ENCODE data around the gene TPGS1. TPM values are rescaled to one million over a fixed set of nuclear protein-coding genes. Genes with fewer than 3 reads are reported as not detected.

The TPGS1 gene
- total RNA-seq, 2 experiments from 2014 or later, result 6.4 to 8.4 TPM

DNA sequence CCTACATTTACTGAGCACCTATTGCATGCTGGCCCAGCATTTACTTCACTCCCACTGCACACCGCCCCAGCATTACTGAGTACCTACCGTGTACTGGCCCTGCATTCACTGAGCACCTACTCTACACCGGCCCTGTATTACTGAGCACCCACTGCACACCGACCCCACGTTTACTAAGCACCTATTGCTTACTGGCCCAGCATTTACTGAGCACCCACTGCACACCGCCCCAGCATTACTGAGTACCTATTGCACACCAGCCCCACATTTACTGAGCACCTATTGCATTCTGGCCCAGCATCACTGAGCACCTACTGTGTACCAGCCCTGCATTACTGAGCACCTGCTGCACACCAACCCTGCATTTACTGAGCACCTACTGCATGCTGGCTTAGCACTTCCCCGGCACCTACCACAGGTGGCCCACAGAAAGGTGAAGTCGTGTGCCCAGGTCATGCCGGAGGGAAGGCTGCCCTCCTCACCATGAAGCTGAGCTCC, 6.9 kb downstream of the TPGS1 start:
- H3K4me1 Mint-ChIP-seq, result peaks cover 26% of the 10 kb centered on the region
- H3K9me3 Mint-ChIP-seq (ENCODE audit: low read depth), result no peaks in the 10 kb centered on the region
- no peak for ATAC-seq
- no peaks in the 10 kb centered on the region for H3K27me3 Mint-ChIP-seq
- H3K4me3 Mint-ChIP-seq, result no peak overlapping the region
- intact Hi-C loops (cut with DNase I, micrococcal nuclease), result no loop called here
- ChIA-PET CTCF (no interaction called here), POLR2A (no interaction called here)
- H3K27ac Mint-ChIP-seq, result no peak overlapping the region
- DNase-seq, result no peak
- peaks cover 3% of the 10 kb centered on the region for H3K36me3 Mint-ChIP-seq (ENCODE audit: low read depth)

DNA sequence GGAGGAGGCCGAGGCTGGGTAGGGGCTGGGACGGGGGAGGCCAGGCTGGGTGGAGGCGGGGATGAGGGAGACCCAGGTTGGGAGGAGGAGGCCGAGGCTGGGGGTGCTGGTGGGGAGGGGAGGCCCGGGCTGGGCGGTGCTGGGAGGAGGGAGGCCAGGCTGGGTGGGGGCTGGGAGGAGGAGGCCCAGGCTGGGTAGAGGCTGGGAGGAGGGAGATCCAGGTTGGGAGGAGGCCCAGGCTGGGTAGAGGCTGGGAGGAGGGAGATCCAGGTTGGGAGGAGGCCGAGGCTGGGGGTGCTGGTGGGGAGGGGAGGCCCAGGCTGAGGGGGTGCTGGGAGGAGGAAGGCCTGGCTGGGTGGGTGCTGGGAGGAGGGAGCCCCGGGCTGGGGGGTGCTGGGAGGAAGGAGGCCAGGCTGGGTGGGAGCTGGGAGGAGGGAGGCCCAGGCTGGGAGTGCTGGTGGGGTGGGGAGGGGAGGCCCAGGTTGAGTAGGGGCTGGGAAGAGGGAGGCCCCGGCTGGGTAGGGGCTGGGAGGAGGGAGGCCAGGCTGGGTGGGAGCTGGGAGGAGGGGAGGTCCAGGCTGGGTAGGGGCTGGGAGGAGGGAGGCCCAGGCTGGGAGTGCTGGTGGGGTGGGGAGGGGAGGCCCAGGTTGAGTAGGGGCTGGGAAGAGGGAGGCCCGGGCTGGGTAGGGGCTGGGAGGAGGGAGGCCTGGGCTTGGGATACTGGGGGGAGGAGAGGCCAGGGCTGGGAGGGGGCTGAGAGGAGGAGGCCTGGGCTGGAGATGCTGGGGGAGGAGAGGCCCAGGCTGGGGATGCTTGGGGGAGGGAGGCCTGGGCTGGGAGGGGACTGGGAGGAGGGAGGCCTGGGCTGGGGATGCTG, 10.7 kb downstream of the TPGS1 start:
- ATAC-seq, result peak; percentile 6
- no peaks in the 10 kb centered on the region for H3K9me3 Mint-ChIP-seq (ENCODE audit: low read depth)
- CTCF ChIA-PET, result interaction anchor here (1.1 kb wide), 1 partner anchor 11 kb away, joined by 3 read pairs; no protein-coding TSS in a partner anchor

DNA sequence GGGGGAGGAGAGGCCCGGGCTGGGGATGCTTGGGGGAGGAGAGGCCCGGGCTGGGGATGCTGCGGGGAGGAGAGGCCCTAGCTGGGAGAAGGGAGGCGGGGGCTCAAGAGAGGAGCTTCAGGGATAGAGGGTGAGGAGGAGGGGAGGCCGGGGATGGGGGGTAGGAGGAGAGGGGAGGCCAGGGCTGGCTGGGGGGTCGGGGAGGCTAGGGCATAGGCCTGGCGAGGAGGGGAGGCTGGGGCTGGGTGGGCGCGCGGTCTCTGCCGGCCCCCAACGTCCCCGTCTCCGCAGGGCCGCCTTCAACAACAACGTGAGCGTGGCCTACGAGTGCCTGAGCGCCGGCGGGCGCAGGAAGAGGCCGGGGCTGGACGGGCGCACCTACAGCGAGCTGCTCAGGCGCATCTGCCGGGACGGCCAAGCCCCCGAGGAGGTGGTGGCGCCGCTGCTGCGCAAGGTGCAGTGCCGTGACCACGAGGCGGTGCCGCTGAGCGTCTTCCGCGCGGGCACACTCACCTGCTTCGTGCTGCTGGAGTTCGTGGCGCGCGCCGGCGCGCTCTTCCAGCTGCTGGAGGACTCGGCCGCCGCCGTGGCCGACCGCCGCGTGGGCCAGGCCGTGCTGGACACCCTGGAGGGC, 11.4 kb downstream of the TPGS1 start:
- H3K27ac Mint-ChIP-seq, result no peak overlapping the region
- H3K27me3 Mint-ChIP-seq, result no peaks in the 10 kb centered on the region
- H3K4me3 Mint-ChIP-seq, result no peak overlapping the region
- ChIA-PET CTCF (interaction anchor here (1.1 kb wide), 1 partner anchor 12 kb away, joined by 3 read pairs; no protein-coding TSS in a partner anchor), POLR2A (no interaction called here)
- no peaks in the 10 kb centered on the region for H3K36me3 Mint-ChIP-seq (ENCODE audit: low read depth)
- no peaks in the 10 kb centered on the region for H3K9me3 Mint-ChIP-seq (ENCODE audit: low read depth)
- intact Hi-C loops (cut with DNase I, micrococcal nuclease), result no loop called here
- ATAC-seq (peak; percentile 63), DNase-seq (peak; percentile 67)
- H3K4me1 Mint-ChIP-seq, result peaks cover 4% of the 10 kb centered on the region

More for the DNA sequence above, 10.7 kb downstream of the TPGS1 start:
- Mint-ChIP-seq H3K27me3 (no peaks in the 10 kb centered on the region), H3K36me3 (ENCODE audit: low read depth) (no peaks in the 10 kb centered on the region), H3K27ac (no peak overlapping the region), H3K4me3 (no peak overlapping the region), H3K4me1 (peaks cover 4% of the 10 kb centered on the region)
- intact Hi-C loops (cut with DNase I, micrococcal nuclease), result no loop called here
- POLR2A ChIA-PET, result no interaction called here
- no peak for DNase-seq

DNA sequence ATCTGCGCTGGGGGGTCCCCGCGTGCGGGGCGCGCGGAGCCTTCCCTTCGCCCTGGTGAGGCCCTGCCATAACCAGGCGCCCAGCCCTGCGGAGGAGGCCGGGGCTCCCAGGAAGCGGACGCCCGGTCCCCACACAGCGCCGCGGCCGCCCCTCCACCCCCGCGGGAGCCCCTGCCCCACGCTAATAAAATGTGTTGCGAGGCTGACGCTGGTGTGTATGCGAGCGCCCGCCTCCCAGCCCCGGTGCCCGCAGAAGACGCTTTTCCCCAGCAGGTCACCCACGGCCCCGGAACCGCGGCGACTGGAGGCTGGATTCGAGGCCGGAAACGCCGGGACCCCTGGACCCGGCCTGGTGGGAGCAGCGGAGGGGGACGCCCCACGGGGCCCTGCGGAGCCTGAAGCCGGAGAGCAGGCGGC, 12.2 kb downstream of the TPGS1 start:
- CTCF ChIA-PET, result no interaction called here
- no peaks in the 10 kb centered on the region for H3K9me3 Mint-ChIP-seq (ENCODE audit: low read depth)
- intact Hi-C loops (cut with DNase I, micrococcal nuclease), result no loop called here
- H3K4me3 Mint-ChIP-seq, result no peak overlapping the region
- no peaks in the 10 kb centered on the region for H3K36me3 Mint-ChIP-seq (ENCODE audit: low read depth)
- ATAC-seq, result no peak
- peaks cover 4% of the 10 kb centered on the region for H3K4me1 Mint-ChIP-seq
- no peaks in the 10 kb centered on the region for H3K27me3 Mint-ChIP-seq
- POLR2A ChIA-PET, result no interaction called here
- DNase-seq, result no peak
- H3K27ac Mint-ChIP-seq, result no peak overlapping the region

DNA sequence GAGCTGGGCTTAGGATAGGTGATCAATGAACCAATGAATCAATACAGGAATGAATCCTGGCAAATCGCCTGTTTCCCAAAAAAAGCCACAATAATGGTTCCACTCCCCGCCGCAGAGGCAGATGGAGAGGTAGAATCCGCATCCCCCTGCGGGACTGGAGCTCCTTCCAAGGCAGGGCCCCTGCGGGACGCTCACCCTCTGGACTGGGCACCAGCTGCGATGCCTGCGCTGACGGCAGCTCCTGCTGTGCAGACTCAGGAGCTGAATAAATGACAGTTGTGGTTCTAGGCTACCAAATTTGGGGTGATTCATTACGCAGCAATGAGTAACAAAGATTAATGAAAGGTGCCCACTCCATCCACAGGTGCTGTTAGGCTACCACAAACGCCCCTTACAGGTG, 15.4 kb downstream of the TPGS1 start:
- POLR2A ChIA-PET, result no interaction called here
- Mint-ChIP-seq H3K27me3 (peaks cover 1% of the 10 kb centered on the region), H3K36me3 (ENCODE audit: low read depth) (no peaks in the 10 kb centered on the region), H3K4me1 (no peaks in the 10 kb centered on the region), H3K4me3 (no peak overlapping the region), H3K9me3 (ENCODE audit: low read depth) (no peaks in the 10 kb centered on the region), H3K27ac (no peak overlapping the region)
- CTCF ChIA-PET, result interaction anchor here (2.1 kb wide), 1 partner anchor 12 kb away, joined by 12 read pairs; no protein-coding TSS in a partner anchor
- DNase-seq (no peak), ATAC-seq (no peak)
- intact Hi-C loops (cut with DNase I, micrococcal nuclease), result no loop called here

DNA sequence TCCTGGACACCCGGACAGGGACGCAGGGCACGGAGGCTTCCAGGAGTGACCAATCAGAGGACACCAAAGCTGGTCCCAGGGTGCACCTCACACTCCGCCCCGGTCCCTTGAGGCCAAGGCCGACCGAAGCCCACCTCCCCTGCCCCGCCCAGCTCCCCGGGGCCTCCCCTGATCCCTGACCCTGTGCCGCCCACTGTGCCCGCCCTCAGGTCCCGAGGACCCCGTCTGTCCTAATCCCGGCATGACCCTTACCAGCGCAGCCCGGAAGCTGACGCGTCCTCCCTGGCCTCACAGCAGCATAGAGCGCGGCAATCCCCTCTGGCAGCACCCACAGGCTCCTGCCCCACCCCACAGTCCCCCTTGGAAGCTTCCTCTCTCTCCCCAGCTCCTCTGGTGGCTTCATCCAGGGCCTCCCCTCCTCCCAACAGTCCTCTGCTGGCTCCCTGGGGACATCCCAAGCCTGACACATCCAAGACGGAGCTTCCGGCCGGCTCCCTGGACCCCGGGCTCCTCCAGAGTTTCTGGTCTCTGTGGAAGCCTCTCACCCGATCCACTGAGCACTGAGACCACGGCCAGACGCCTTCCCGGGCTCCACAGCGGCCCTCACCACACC, 16.9 kb downstream of the TPGS1 start:
- peaks cover 1% of the 10 kb centered on the region for H3K27me3 Mint-ChIP-seq
- no peak overlapping the region for H3K27ac Mint-ChIP-seq
- ChIA-PET CTCF (no interaction called here), POLR2A (no interaction called here)
- no peak for ATAC-seq
- H3K9me3 Mint-ChIP-seq (ENCODE audit: low read depth), result no peaks in the 10 kb centered on the region
- no peak overlapping the region for H3K4me3 Mint-ChIP-seq
- no peaks in the 10 kb centered on the region for H3K4me1 Mint-ChIP-seq
- intact Hi-C loops (cut with DNase I, micrococcal nuclease), result no loop called here
- H3K36me3 Mint-ChIP-seq (ENCODE audit: low read depth), result no peaks in the 10 kb centered on the region
- DNase-seq, result no peak

DNA sequence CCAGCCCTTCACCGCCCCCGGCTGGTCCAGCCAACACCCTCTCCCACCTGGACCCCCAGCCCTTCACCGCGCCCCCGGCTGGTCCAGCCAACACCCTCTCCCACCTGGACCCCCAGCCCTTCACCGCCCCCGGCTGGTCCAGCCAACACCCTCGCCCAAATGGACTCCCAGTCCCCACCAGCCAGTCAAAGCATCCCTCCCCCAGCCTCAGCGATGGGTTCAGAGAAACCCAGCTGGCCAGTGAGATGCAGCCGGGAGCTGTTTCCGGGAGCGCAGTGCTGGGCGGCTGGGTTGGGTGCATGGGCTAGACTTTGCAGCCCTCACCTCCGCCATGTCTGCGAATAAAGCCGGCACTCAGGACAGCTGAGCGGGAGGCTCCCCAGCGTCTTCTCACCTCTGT, 17.7 kb downstream of the TPGS1 start:
- DNase-seq (no peak), ATAC-seq (peak; percentile 14)
- no peak overlapping the region for H3K4me3 Mint-ChIP-seq
- no peaks in the 10 kb centered on the region for H3K36me3 Mint-ChIP-seq (ENCODE audit: low read depth)
- H3K9me3 Mint-ChIP-seq (ENCODE audit: low read depth), result no peaks in the 10 kb centered on the region
- ChIA-PET CTCF (no interaction called here), POLR2A (no interaction called here)
- H3K27me3 Mint-ChIP-seq, result peaks cover 1% of the 10 kb centered on the region
- peaks cover under 1% of the 10 kb centered on the region for H3K4me1 Mint-ChIP-seq
- H3K27ac Mint-ChIP-seq, result no peak overlapping the region
- intact Hi-C loops (cut with DNase I, micrococcal nuclease), result no loop called here

DNA sequence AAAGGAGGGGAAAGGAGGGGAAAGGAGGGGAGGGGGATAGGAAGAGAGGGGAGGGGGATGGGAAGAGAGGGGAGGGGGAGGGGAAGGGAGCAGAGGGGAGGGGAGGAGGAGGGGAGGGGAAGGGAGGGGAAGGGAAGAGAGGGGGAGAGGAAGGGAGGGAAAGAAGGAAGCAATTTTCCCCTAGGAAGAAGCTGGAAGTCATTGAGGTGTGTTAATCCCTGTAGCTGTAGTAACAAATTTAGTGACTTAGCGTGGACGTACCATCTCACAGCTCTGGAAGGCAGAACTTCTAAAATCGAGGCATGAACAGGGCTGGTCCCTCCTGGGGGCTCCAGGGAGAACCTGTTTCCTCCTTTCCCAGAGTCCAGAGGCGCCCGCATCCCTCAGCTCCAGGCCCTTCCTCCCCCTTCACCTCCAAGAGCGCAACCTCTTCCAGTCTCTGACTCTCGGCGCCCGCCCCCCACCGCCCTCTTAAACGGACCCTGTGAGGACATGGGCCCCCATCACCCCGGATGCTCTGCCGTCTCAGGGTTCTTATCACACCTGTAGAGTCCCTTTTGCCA, 18.6 kb downstream of the TPGS1 start:
- DNase-seq (no peak), ATAC-seq (no peak)
- H3K27me3 Mint-ChIP-seq, result peaks cover 1% of the 10 kb centered on the region
- POLR2A ChIA-PET, result no interaction called here
- CTCF ChIA-PET, result no interaction called here
- H3K27ac Mint-ChIP-seq, result no peak overlapping the region
- no peak overlapping the region for H3K4me3 Mint-ChIP-seq
- intact Hi-C loops (cut with DNase I, micrococcal nuclease), result no loop called here
- H3K9me3 Mint-ChIP-seq (ENCODE audit: low read depth), result no peaks in the 10 kb centered on the region
- H3K4me1 Mint-ChIP-seq, result peaks cover 7% of the 10 kb centered on the region
- H3K36me3 Mint-ChIP-seq (ENCODE audit: low read depth), result no peaks in the 10 kb centered on the region

DNA sequence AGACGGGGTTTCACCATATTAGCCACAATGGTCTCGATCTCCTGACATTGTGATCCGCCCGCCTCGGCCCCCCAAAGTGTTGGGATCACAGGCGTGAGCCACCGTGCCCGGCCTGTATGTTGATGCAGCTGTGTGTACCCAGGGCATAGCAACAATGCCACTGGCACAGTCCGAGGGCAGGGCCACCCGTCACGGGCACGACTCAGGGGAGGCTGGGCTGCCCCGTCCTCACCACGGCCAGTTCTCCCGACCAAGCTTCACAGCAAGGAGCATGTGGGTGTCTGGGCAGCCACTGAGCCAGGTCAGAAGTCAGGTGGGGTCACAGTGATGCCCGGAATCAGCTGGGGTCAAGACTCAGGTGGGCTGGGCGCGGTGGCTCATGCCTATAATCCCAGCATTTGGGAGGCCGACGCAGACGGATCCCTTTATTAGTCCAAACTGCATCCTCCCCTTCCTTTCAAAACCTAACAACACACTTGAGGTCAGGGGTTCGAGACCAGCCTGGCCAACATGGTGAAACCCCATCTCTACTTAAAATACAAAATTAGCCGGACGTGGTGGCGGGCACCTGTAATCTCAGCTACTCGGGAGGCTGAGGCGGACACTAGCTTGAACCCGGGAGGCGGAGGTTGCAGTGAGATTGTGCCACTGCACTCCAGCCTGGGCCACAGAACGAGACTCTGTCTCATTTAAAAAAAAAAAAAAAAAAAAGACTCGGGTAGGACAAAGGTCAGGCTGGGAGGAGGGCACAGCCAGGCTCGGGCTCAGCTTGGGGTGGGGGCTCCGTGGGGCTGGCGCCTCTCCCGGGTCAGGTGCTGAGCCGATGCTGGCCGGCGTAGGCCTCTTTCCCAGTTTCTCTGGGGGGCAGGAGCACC, 23.1 kb downstream of the TPGS1 start:
- ATAC-seq (no peak), DNase-seq (no peak)
- no peaks in the 10 kb centered on the region for H3K36me3 Mint-ChIP-seq (ENCODE audit: low read depth)
- POLR2A ChIA-PET, result interaction anchor here (1.7 kb wide), 1 partner anchor 20 kb away, joined by 7 read pairs; no protein-coding TSS in a partner anchor
- peak overlapping the region; percentile 77 for H3K4me3 Mint-ChIP-seq
- intact Hi-C loops (cut with DNase I, micrococcal nuclease), result loop anchor here (1.0 kb wide), 6 partner anchors 23 to 267 kb away; partner anchors contain the start of genes TPGS1 (in 2 of the 2), BSG (in 1 of the 2), POLRMT (in 1 of the 2) and PTBP1 (in 1 of the 2)
- CTCF ChIA-PET, result interaction anchor here (0.6 to 4.0 kb wide), 4 partner anchors 20 to 1060 kb away, joined by 3 to 30 read pairs (median 6); no protein-coding TSS in a partner anchor
- H3K27me3 Mint-ChIP-seq, result peaks cover 1% of the 10 kb centered on the region
- H3K27ac Mint-ChIP-seq, result peak overlapping the region; percentile 84
- no peaks in the 10 kb centered on the region for H3K9me3 Mint-ChIP-seq (ENCODE audit: low read depth)
- H3K4me1 Mint-ChIP-seq, result peaks cover 24% of the 10 kb centered on the region

DNA sequence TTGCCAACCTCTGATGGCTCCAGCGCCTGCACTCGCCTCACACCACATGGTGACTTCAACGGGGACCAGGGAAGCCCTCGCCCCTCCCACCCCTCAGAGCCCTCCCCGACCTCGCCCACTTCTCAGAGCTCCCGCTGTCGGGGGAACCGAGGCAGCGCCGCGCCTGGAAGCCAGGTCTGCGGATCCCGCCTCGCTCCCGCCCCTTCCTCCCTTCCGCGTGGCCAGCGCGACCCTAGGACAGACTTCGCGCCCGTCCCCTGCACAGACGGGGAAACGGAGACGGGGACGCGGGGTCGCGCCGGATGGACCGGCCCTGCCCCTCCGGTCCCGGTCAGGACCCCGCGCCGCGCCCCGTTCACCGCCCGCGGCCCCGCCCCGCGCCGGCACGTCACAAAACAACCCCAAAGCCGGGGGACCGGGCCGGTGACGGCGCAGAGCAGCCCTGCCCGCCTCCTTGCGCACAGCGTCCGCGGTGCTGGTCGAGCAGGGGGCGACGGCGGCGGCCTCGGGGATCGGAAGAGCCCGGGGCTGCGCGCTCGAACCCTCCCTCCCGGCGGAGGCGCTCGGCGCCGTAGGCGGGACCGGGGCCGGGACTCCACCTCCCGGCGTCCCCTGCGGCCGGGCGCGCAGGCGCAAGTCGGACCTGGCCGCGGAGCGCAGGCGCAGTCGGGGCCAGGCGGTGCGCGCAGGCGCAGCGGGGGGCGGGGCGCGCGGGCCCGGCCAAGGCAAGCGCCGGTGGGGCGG, 23.9 kb downstream of the TPGS1 start:
- Mint-ChIP-seq H3K27me3 (peaks cover 1% of the 10 kb centered on the region), H3K4me1 (peaks cover 24% of the 10 kb centered on the region), H3K27ac (peak overlapping the region; percentile 84), H3K9me3 (ENCODE audit: low read depth) (no peaks in the 10 kb centered on the region), H3K4me3 (peak overlapping the region; percentile 77), H3K36me3 (ENCODE audit: low read depth) (no peaks in the 10 kb centered on the region)
- ChIA-PET POLR2A (interaction anchor here (0.5 to 1.7 kb wide), 4 partner anchors 21 to 491 kb away, joined by 3 to 7 read pairs (median 4); no protein-coding TSS in a partner anchor), CTCF (interaction anchor here (0.6 to 4.0 kb wide), 7 partner anchors 9 to 1059 kb away, joined by 3 to 30 read pairs (median 7); no protein-coding TSS in a partner anchor)
- DNase-seq, result peak; percentile 93
- ATAC-seq, result peak; percentile 78
- intact Hi-C loops (cut with DNase I, micrococcal nuclease), result loop anchor here (1.0 kb wide), 6 partner anchors 24 to 266 kb away; partner anchors contain the start of genes TPGS1 (in 2 of the 2), BSG (in 1 of the 2), POLRMT (in 1 of the 2) and PTBP1 (in 1 of the 2)
